ENCODE results near the gene ACYP2.
"Not testable (repeated sequence)": the region's sequence is repeated elsewhere in the genome, so short reads cannot be mapped to it uniquely, and the experiment has no call there.

Gene ACYP2

DNA sequence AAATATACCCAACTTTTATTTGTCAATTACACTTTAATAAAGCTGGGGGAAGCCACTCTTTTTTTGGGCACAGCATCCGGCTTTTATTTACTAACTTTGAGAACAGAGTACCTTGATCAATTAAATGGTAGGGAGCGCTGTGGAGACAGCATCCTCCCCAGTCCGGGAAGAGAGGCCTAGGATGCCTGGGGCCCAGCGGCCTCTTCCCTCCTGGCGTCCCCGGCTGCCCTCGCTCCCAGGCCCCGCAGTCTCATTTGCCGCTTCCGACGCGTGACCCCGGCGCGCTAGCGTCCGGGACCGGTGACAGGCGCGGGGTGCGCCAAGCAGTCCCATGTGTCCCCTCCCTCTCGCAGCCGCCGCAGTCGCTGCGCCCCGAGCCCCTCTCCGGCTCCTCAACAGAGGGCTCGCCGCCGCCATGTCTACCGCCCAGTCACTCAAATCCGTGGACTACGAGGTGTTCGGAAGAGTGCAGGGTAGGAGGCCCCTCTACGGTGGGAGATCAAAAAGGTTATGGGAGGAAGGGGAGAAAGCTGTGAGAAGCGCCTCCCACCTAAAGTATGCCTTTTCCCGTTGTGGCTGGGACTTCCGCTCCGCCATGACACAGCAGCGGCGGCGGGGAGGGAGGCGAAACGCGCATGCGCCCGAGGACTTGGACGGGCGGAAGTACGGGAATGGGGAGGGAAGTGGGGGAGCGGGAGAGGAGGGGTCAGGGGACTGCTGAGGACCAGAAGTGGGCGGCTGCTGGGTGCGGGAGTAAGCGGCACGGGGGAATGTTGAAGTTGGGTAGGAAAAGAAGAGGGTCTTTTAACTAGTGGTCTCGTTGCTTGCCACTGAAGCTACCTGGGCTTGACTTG lies at the start of gene ACYP2:
ACYP2 (plus strand) TSS at position 332 of the 854 bp plus-strand sequence.
- peak within 1 kb of the TSS; percentile 86 for H3K4me3 ChIP-seq (ENCODE audit: low read depth, low read length)
- DNase-seq (ENCODE audit: low read depth): peak; percentile 97
- TF ChIP-seq, protein P1, sequence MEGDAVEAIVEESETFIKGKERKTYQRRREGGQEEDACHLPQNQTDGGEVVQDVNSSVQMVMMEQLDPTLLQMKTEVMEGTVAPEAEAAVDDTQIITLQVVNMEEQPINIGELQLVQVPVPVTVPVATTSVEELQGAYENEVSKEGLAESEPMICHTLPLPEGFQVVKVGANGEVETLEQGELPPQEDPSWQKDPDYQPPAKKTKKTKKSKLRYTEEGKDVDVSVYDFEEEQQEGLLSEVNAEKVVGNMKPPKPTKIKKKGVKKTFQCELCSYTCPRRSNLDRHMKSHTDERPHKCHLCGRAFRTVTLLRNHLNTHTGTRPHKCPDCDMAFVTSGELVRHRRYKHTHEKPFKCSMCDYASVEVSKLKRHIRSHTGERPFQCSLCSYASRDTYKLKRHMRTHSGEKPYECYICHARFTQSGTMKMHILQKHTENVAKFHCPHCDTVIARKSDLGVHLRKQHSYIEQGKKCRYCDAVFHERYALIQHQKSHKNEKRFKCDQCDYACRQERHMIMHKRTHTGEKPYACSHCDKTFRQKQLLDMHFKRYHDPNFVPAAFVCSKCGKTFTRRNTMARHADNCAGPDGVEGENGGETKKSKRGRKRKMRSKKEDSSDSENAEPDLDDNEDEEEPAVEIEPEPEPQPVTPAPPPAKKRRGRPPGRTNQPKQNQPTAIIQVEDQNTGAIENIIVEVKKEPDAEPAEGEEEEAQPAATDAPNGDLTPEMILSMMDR (conservative IDR thresholded peaks at IDR 0.05; ENCODE audit: low read depth, low read length): peak; percentile 57

- TF ChIP-seq, protein P1 (conservative IDR thresholded peaks at IDR 0.05; ENCODE audit: low read depth, low read length): no peak
- no peak overlapping the region for H3K4me3 ChIP-seq (ENCODE audit: low read depth, low read length)
- DNase-seq (ENCODE audit: low read depth): no peak
These were observed 49.5 kb upstream of the ACYP2 start for GRCh38 chr2:54065891-54066290.

GRCh38 chr2:54067851-54068375 lies 47.5 kb upstream of the ACYP2 start:
- DNase-seq (ENCODE audit: low read depth): no peak
- no peak overlapping the region for H3K4me3 ChIP-seq (ENCODE audit: low read depth, low read length)

DNA sequence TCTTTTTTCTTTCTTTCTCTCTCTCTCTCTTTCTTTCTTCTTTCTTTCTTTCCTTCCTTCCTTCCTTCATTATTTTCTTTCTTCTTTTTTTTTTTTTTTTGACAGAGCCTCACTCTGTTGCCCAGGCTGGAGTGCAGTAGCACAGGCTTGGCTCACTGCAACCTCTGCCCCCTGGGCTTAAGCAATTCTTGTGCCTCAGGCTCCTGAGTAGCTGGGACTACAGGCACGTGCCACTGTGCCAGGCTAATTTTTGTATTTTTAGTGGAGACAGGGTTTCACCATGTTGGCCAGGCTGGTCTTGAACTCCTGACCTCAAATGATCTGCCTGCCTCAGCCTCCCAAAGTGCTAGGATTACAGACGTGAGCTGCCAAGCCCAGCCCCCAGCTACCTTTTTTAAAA lies 42.9 kb upstream of the ACYP2 start:
- H3K4me3 ChIP-seq (ENCODE audit: low read depth, low read length); DNase-seq (ENCODE audit: low read depth): not testable (repeated sequence)

More at GRCh38 chr2:54067851-54068375, 47.5 kb upstream of the ACYP2 start:
- TF ChIP-seq, protein P1 (conservative IDR thresholded peaks at IDR 0.05; ENCODE audit: low read depth, low read length): no peak

GRCh38 chr2:54073796-54074195 lies 41.6 kb upstream of the ACYP2 start:
- TF ChIP-seq, protein P1 (conservative IDR thresholded peaks at IDR 0.05; ENCODE audit: low read depth, low read length): no peak
- H3K4me3 ChIP-seq (ENCODE audit: low read depth, low read length): no peak overlapping the region
- DNase-seq (ENCODE audit: low read depth): peak; percentile 56

GRCh38 chr2:54074606-54075341 lies 40.6 kb upstream of the ACYP2 start:
- TF ChIP-seq, protein P1 (conservative IDR thresholded peaks at IDR 0.05; ENCODE audit: low read depth, low read length): no peak

GRCh38 chr2:54076586-54076985 lies 38.8 kb upstream of the ACYP2 start:
- TF ChIP-seq, protein P1 (conservative IDR thresholded peaks at IDR 0.05; ENCODE audit: low read depth, low read length): no peak
- no peak for DNase-seq (ENCODE audit: low read depth)
- H3K4me3 ChIP-seq (ENCODE audit: low read depth, low read length): no peak overlapping the region

More at GRCh38 chr2:54074606-54075341, 40.6 kb upstream of the ACYP2 start:
- H3K4me3 ChIP-seq (ENCODE audit: low read depth, low read length): no peak overlapping the region
- peak; percentile 21 for DNase-seq (ENCODE audit: low read depth)

All from choroid plexus epithelial cell (primary cell).